GM12872 (cell line): ENCODE results near the gene SUN2.

Experiments used
- TF ChIP-seq, protein P1 (sequence below): IDR thresholded peaks from 3 replicates; pipeline ENCODE4 v1.5.1; 2011; ENCODE audit warnings: low read depth, mild to moderate bottlenecking, low read length, moderate library complexity; ENCODE audit not compliant: insufficient read depth

SUN2 gene

DNA sequence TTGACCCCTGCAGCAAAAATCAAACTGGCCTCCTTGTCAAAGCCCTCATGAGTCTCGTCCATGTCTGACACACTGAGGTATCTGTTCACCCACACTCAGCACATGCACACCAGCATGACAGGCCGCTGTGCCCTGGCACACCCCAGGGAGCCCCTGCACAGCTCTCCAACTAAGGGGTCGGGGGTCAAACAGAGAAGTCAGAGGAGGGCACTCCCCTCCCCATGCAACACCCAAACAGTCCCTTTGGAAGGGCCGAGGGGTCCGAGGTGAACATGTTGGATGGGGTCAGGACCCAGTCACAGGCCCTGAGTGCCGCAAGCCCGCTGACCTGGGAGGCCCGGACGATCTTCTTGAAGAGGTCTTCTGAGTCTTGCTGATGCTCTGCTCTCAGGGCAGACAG, 14.6 kb downstream of the SUN2 start:
- TF ChIP-seq, protein P1, sequence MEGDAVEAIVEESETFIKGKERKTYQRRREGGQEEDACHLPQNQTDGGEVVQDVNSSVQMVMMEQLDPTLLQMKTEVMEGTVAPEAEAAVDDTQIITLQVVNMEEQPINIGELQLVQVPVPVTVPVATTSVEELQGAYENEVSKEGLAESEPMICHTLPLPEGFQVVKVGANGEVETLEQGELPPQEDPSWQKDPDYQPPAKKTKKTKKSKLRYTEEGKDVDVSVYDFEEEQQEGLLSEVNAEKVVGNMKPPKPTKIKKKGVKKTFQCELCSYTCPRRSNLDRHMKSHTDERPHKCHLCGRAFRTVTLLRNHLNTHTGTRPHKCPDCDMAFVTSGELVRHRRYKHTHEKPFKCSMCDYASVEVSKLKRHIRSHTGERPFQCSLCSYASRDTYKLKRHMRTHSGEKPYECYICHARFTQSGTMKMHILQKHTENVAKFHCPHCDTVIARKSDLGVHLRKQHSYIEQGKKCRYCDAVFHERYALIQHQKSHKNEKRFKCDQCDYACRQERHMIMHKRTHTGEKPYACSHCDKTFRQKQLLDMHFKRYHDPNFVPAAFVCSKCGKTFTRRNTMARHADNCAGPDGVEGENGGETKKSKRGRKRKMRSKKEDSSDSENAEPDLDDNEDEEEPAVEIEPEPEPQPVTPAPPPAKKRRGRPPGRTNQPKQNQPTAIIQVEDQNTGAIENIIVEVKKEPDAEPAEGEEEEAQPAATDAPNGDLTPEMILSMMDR, result no peak

DNA sequence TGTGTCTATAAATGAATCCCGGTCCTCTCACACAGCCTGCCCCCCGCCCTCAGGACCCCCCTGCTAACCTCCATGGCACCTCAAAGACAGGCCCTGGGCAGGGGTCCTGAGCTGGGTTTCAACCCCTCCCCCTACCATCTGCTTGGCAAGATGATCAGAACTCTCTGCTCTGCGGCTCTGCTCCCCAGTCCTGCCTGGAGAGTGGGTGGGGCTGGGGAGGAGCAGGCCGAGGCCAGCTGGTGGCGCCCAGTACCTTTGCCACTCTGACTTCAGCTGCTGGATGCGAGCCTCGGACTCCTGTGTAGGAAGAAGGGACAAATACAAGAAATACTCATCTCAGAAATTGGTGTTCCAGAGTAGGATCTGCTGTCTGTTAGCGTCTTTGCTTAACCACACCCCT, 15.0 kb downstream of the SUN2 start:
- TF ChIP-seq, protein P1, result no peak

DNA sequence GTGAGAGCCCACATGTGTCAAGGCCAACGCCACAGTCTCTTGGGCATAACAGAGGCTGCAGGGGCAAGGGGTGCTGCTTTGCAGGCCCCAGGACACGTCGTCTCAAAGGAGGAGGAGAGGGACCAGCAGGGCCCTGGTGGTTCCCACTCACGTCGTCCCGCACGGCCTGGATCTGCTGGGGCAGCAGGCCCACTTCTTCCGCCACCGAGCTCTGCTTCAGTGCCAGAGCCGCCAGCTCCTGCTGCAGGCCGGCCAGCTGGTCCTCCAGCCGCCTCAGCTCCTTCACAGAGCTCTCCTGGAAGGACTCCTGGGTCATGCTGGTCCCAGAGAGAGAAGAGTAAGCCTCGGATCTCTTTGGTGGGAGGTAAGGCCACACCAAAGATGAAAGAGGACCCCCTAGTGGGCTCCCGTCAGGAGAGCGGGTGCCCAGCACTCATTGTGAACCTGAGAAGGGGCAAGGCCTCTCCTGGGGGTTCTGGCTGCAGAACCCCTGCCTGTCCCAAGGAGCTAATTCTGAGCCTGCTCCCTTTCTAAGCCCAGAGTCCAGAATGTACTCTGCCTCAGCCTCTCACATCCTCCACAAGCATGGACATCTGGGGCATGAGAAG, 15.6 kb downstream of the SUN2 start:
- TF ChIP-seq, protein P1, result no peak

DNA sequence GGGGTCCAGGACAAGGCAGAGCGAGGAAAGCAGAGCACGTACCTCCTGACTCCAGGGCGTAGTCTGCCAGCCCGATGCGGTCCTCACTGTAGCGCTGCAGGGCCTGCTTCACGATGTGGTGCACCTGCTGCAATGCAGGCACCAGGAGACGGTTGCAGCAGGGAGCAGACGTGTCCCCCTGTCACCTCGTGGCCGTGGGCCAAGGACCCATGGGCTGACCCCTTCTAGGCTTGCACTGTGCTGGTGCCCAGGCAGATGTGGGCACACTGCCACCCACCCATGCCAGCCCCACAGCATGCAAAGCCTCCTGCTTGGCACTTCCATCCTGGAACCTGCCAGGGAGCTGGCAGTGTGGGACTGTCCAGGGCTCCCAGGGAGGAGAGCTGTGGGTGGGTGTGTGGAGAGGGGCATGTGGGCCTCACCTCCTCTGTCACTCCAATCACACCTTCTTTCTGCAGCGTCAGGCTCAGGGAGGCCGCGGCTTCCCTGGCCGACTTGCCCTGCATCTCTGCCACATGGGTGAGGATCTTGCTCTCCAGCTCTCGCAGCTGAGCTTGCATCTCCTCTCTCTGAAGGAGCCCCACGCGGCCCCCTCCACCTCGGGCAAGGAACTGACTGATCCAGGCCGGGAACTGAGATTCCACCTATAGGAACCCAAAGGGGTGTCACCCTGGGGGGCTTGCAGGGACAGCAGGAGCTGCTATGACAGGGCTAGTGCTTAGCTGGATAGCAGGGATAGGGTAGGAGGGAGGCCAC, 16.3 kb downstream of the SUN2 start:
- TF ChIP-seq, protein P1, result no peak

DNA sequence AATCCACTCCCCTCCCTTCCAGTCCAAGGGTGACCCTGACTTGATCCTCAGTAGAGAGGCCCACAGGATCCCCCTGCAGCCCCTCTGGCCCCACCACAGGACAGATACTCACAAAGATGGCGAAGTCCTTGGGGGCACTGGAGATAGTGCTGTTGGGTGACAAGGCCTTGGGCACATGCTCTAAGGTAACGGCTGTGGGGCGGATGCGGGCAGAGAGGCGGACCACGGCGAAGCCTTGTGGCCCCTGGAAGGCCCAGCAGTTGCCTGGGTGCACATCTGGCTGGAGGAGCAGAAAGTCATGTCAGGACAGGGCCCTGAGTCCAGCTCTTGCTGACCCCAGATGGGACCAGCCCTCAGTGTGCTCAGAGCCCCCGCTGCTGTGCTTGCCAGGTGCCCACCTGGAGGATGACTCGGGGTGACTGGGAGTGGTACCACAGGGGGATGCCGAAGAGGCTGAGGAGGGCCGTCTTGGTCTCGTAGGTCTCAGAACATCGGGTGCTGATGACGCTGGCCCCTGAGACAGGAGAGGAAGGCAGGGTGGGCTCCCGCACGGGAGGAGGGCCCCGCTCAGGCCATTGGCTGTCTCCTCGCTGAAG, 17.2 kb downstream of the SUN2 start:
- TF ChIP-seq, protein P1, result no peak

DNA sequence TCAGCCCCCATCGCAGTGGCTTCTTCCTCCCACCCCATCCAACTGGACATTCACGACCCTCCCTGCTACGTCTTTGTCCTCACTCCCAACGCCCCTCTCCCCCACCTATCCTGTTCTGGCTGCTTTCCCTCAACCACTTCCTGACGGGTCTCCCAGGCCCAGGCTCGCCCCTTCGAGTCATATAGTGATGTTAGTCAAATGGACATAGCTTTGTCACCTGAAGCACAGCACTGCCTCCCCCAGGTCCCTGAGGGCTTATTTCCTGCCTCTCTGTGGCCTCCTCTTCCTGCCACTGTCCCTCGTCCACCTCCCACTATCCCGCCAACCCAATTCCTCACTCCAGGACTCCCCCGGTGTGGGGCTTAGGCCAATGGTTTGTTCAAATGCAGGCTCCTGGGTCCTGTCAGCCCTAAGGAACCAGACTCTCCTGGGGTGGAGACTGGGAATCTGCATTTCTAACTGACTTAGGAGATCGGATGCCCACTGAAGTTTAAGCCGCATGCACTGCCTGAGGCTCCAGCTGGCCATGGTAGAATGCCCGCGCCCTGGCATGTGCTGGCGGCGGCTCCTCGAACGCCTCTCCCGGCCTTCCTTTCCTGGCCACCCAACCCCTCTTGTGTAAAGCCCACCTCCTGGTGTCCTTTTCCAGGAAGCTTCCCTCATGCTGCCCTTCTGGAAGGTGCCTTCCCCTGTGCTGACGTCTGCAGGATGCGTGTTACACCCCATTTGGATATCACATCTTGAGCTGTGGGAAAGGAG, 18.3 kb downstream of the SUN2 start:
- TF ChIP-seq, protein P1, result no peak

DNA sequence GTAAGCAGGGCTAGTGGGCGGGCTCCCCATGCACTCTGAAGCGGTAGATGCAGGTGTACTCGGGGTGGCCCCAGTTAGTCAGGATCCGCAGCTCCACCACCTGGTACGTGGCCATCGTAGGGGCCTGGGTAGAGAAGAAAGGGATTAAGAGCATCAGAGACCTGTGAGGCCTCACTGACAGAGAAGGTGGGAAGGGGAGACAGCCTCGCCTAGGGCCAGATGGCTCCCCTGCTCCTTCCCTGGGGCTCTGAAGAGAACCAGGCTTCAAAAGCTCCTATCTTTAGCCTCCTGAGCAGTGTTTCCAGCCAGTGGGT, 19.6 kb downstream of the SUN2 start:
- TF ChIP-seq, protein P1, result no peak
